K562 (cell line): Measurements from ENCODE around the gene HEMGN. TPM values are rescaled to one million over a fixed set of nuclear protein-coding genes. Genes with fewer than 3 reads are reported as not detected.

ENCODE experiments used
- CHCHD3 ChIP-seq: fragments of 250-450 bp; sonication (Bioruptor Pico); IDR thresholded peaks from 2 replicates; pipeline ENCODE4 v2.1.2; 2022; ENCODE audit warnings: mild to moderate bottlenecking
- GTF2B ChIP-seq: IDR thresholded peaks from 2 replicates; pipeline ENCODE4 v1.6.1; 2011; ENCODE audit not compliant: insufficient read length; ENCODE audit errors: extremely low read depth
- L3MBTL2 ChIP-seq: fragments of 450-650 bp; IDR thresholded peaks from 2 replicates; pipeline ENCODE4 v1.6.1; 2016; ENCODE audit warnings: mild to moderate bottlenecking, moderate library complexity
- MCM2 ChIP-seq: fragments of 450-650 bp; IDR thresholded peaks from 2 replicates; pipeline ENCODE4 v1.6.1; 2017; ENCODE audit warnings: low read depth, mild to moderate bottlenecking
- MEF2A ChIP-seq: IDR thresholded peaks from 2 replicates; pipeline ENCODE4 v1.6.1; 2011; ENCODE audit warnings: low read depth, mild to moderate bottlenecking, low read length, moderate library complexity; ENCODE audit not compliant: control insufficient read depth
- PHB ChIP-seq: fragments of 250-450 bp; sonication (Bioruptor Pico); IDR thresholded peaks from 2 replicates; pipeline ENCODE4 v1.5.0; 2021
- POLR2G ChIP-seq: fragments of 200-400 bp; formaldehyde crosslinking; IDR thresholded peaks from 2 replicates; pipeline ENCODE4 v1.6.1; 2017; ENCODE audit warnings: low read depth, mild to moderate bottlenecking, antibody characterized with exemption, low read length, moderate library complexity
- PRDM10 ChIP-seq: fragments of 450-650 bp; IDR thresholded peaks from 2 replicates; pipeline ENCODE4 v1.6.1; 2018; ENCODE audit not compliant: partially characterized antibody
- SMAD3 ChIP-seq: fragments of 450-650 bp; formaldehyde crosslinking; conservative IDR thresholded peaks from 2 replicates; pipeline ENCODE4 v1.4.0; 2020; ENCODE audit warnings: mild to moderate bottlenecking
- TAL1 ChIP-seq: fragments of 450-650 bp; IDR thresholded peaks from 2 replicates; pipeline ENCODE4 v1.6.1; 2016; ENCODE audit warnings: mild to moderate bottlenecking
- ZBTB5 ChIP-seq: fragments of 450-650 bp; IDR thresholded peaks from 2 replicates; pipeline ENCODE4 v1.6.1; 2017; ENCODE audit warnings: antibody characterized with exemption
- ZMIZ1 ChIP-seq, 2 experiments: fragments of 150-350 bp in 1 of 2; IDR thresholded peaks; 2 replicates each; pipeline ENCODE4 v1.6.1; 2012 to 2016; ENCODE audit warnings: low read depth in 2 of 2, low read length in 2 of 2, mild to moderate bottlenecking in 1 of 2, moderate library complexity in 1 of 2
- ZNF175 ChIP-seq: fragments of 200-800 bp; sonication (Bioruptor generic); IDR thresholded peaks from 2 replicates; pipeline ENCODE4 v1.6.1; 2016; ENCODE audit warnings: low read depth, mild to moderate bottlenecking, missing genetic modification characterization, missing compliant biosample characterization
- ZNF280B ChIP-seq: fragments of 250-450 bp; sonication (Bioruptor Pico); IDR thresholded peaks from 2 replicates; pipeline ENCODE4 v1.5.1; 2021; ENCODE audit warnings: mild to moderate bottlenecking
- ZNF347 ChIP-seq: fragments of 450-650 bp; formaldehyde crosslinking; IDR thresholded peaks from 2 replicates; pipeline ENCODE4 v1.4.0; 2020; ENCODE audit warnings: low read depth, mild to moderate bottlenecking, moderate library complexity
- polyA plus RNA-seq, 8 experiments: library from polyadenylated mRNA; depleted of rRNA in 4 of 8; stranded (reverse) in 5 of 8; unstranded in 3 of 8; fragments of >200 nt; fragmentation: Nextera tagmentation in 2 of 8; fragmentation: Illumina TruSeq in 1 of 8; extraction: Ambion mirVana in 2 of 8; extraction: Trizol in 1 of 8; gene quantifications; 2 replicates each; pipeline versions ENCODE4 v1.2.1 to v1.2.3, GENCODE V29; 2011 to 2014; ENCODE audit warnings: inconsistent platforms in 1 of 8, missing spikeins in 1 of 8
- total RNA-seq, 7 experiments: library from RNA; depleted of rRNA in 6 of 7; stranded (reverse); fragments of >200 nt in 6 of 7; fragmentation: Illumina TruSeq in 2 of 7; extraction: Trizol in 2 of 7; gene quantifications; 2 replicates each; pipeline versions ENCODE4 v1.2.1 to v1.2.3, GENCODE V29; 2011 to 2021; ENCODE audit warnings: low replicate concordance in 1 of 7

Gene HEMGN
- total and polyA plus RNA-seq, 9 of the 15 experiments (the other 6 are each of a cell fraction or from before 2014, with no cell fraction given) = 56.3 to 258 (median 137) TPM

- TF ChIP-seq ZNF280B (CRISPR knock-in tag) = no peak
- no peak for TF ChIP-seq MCM2
- peak; percentile 87 for TF ChIP-seq L3MBTL2
- peak; percentile 30; the same call in 1 of the 2 replicates for TF ChIP-seq PHB
- TF ChIP-seq PRDM10 = no peak
- no peak for TF ChIP-seq GTF2B
- no peak for TF ChIP-seq ZBTB5
- TF ChIP-seq ZMIZ1 (IDR thresholded peaks at IDR 0.05; ENCODE audit: low read depth in 2 of 2, low read length in 2 of 2) = no peak
- no peak for TF ChIP-seq TAL1
- 0 out of 2 replicates have a peak, but pooled peaks have one; percentile 63 for TF ChIP-seq ZNF347 (CRISPR knock-in tag)
- no peak for TF ChIP-seq CHCHD3 (CRISPR knock-in tag)
- no peak for TF ChIP-seq SMAD3 (CRISPR knock-in tag)
- TF ChIP-seq MEF2A = no peak
- peak; percentile 55; the same call in 1 of the 2 replicates for TF ChIP-seq POLR2G
- TF ChIP-seq ZNF175 (CRISPR knock-in tag) = no peak; the same call in 1 of the 2 replicates
Measured at GRCh38 chr9:97985058-97985861, 47.3 kb upstream of the HEMGN start (continued).
